IPS-18a (cell line): ENCODE data around the gene RNU1-1.
A peak's percentile ranks its signal among the peaks of the same experiment; 100 is the strongest.
"Not testable (repeated sequence)": the region's sequence is repeated elsewhere in the genome, so short reads cannot be mapped to it uniquely, and the experiment has no call there.

Source experiments
- H3K27ac ChIP-seq: one replicate; pipeline ENCODE4 v1.5.1; 2013; ENCODE audit warnings: low read length
- H3K27me3 ChIP-seq: one replicate; pipeline ENCODE4 v1.6.1; 2013; ENCODE audit warnings: mild to moderate bottlenecking, low read length; ENCODE audit not compliant: control insufficient read depth, insufficient read depth
- H3K36me3 ChIP-seq: one replicate; pipeline ENCODE4 v1.6.1; 2013; ENCODE audit warnings: low read depth, low read length; ENCODE audit not compliant: control insufficient read depth
- H3K4me1 ChIP-seq: one replicate; pipeline ENCODE4 v1.6.1; 2013; ENCODE audit warnings: low read depth, low read length; ENCODE audit not compliant: control insufficient read depth
- H3K4me3 ChIP-seq: one replicate; pipeline ENCODE4 v1.5.1; 2013; ENCODE audit warnings: low read length
- H3K9ac ChIP-seq: one replicate; pipeline ENCODE4 v1.6.1; 2013; ENCODE audit warnings: mild to moderate bottlenecking, low read length, moderate library complexity
- H3K9me3 ChIP-seq: one replicate; pipeline ENCODE4 v1.6.1; 2013; ENCODE audit warnings: low read depth, low read length; ENCODE audit not compliant: control insufficient read depth

RNU1-1 gene

DNA sequence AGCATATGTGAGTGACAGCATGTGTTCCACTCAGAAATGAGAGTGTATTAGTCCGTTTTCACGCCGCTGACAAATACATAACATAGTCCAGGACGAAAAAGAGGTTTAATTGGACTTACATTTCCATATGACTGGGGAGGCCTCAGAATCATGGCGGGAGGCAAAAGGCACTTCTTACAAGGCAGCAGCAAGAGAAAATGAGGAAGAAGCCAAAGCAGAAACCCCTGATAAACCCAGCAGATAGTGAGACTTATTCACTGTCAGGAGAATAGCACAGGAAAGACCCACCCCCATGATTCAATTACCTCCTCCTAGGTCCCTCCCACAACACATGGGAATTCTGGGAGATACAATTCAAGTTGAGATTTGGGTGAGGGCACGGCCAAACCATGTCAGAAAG, 23.4 kb upstream of the RNU1-1 start:
- H3K36me3 ChIP-seq, H3K4me1 ChIP-seq, H3K9ac ChIP-seq, H3K9me3 ChIP-seq, H3K4me3 ChIP-seq, H3K27ac ChIP-seq: not testable (repeated sequence)
- H3K27me3 ChIP-seq, result peaks cover 26% of the 10 kb centered on the region

DNA sequence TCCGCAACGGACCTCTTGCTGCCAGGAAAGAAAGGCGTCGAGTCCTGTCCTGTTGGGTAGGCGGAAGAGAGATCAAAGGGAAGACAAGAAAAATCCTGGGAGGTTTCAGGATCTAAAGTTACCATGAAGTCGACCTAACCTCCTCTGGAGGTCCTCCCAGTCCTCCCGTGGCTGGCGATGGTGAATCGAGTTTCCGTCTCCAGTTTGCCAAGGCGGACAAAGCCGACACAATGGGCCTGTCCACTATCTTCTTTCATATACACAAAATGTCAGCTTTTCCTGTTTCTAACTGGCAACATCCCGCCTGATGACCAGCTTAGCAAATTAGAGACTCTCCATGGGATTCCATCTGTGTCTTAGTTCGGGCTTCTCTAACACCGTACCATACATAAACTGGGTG, 22.7 kb upstream of the RNU1-1 start:
- H3K9me3 ChIP-seq, H3K27ac ChIP-seq, H3K4me1 ChIP-seq, H3K9ac ChIP-seq, H3K36me3 ChIP-seq, H3K4me3 ChIP-seq: not testable (repeated sequence)
- peaks cover 32% of the 10 kb centered on the region for H3K27me3 ChIP-seq

DNA sequence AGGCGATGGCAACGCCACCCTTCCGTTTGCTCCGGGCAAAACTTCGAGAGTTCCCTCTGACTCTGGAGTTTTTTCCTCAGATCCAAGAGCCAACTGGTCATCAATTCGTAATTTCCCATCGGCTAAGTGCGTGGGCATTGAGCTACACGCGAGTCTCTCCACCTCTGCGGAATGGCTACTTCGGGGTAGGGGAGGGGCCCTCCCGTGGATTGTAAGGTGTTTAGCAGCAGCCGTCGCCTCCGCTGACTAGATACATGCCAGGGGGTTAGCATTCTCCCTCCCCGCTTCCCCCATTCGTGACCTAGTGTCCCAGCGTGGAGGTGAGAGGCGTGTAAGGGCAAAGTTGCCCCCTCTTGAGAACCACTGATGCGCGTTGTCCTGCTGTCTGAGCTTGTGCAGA, 21.8 kb upstream of the RNU1-1 start:
- H3K9ac ChIP-seq, H3K4me1 ChIP-seq, H3K27ac ChIP-seq, H3K36me3 ChIP-seq, H3K9me3 ChIP-seq: not testable (repeated sequence)
- peaks cover 34% of the 10 kb centered on the region for H3K27me3 ChIP-seq
- H3K4me3 ChIP-seq, result peak overlapping the region; percentile 61

DNA sequence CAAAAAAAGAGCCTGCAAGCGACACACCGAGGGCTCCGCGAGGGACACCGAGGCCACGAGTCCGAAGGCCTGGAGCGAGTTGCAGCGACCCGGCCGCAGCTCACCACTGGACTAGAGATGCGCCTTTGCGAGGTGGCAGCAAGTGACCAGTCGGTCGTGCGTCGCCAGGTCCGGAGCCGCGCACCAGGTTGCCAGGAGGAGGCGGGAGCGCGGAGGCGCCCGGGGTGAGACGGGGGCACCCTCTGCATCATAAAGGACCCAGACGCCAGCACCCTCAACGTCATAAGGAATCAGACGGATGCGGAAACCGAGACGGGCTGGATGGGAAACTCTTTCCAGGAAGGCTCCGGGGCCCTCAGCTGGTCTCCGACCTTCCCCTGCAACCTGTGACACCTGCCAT, 21.4 kb upstream of the RNU1-1 start:
- H3K36me3 ChIP-seq, H3K27ac ChIP-seq, H3K4me1 ChIP-seq, H3K9ac ChIP-seq, H3K9me3 ChIP-seq: not testable (repeated sequence)
- peak overlapping the region; percentile 61 for H3K4me3 ChIP-seq
- H3K27me3 ChIP-seq, result peaks cover 34% of the 10 kb centered on the region

DNA sequence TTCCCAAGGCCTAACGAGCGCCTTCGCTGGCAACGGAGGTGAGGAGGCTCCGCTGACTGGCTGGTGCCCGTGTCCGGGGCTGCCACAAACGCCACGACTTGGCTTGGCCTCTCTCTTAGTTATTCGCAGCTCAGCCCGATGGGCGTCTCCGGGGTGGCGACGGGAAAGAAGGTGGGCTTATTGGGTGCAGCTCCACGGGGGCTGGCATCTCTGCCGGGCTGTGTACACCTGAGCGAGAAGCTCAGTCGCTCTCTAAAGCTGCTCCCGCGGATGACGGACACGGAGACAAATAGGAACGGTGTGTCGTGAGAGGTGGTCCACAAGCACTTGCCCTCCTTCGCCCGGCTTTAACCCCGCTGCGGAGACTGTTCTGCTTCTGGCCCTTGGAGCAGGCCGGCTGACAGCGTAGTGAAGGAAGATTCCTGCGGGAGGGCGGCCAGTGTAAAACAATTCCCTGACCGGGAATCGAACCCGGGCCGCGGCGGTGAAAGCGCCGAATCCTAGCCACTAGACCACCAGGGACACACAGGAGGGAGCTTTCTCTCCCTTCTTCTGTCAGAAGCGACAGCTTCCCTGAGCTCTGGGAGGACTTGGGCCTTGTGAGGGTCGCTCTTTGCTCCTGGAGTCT, 20.9 kb upstream of the RNU1-1 start:
- H3K9ac ChIP-seq, H3K36me3 ChIP-seq, H3K27ac ChIP-seq, H3K9me3 ChIP-seq, H3K4me1 ChIP-seq: not testable (repeated sequence)
- peak overlapping the region; percentile 61 for H3K4me3 ChIP-seq
- H3K27me3 ChIP-seq, result peaks cover 34% of the 10 kb centered on the region

DNA sequence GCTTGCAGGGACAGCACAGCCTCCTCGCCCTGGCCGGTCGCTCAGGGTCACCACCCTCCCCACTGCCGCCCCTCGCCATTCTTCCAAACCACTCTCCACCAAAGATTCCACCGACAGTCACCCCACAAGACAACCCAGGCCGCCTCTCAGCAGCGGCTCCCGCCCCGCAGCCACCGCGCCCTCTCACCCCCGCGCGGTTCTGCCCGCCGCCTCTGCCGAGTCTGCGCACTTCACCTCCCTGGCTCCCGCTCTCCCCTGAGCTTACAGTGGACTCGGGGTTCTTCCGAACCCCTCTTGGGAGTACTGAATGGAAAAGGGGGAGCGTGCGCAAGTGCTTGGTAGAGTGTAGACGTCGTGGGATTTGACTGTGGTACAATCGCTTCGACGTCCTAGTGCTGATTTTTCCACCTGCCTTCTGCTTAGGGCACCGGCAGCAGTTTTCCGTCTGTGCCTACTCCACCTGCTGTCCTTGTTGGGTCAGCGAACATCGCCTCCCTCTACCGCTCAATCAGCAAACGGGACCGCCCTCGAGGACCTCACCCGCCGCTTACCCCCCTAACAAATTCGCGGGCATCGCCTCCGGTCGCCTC, 20.2 kb upstream of the RNU1-1 start:
- H3K36me3 ChIP-seq, H3K27ac ChIP-seq, H3K9me3 ChIP-seq, H3K9ac ChIP-seq, H3K4me1 ChIP-seq: not testable (repeated sequence)
- Histone ChIP-seq H3K27me3 (peaks cover 34% of the 10 kb centered on the region), H3K4me3 (peak overlapping the region; percentile 61)

DNA sequence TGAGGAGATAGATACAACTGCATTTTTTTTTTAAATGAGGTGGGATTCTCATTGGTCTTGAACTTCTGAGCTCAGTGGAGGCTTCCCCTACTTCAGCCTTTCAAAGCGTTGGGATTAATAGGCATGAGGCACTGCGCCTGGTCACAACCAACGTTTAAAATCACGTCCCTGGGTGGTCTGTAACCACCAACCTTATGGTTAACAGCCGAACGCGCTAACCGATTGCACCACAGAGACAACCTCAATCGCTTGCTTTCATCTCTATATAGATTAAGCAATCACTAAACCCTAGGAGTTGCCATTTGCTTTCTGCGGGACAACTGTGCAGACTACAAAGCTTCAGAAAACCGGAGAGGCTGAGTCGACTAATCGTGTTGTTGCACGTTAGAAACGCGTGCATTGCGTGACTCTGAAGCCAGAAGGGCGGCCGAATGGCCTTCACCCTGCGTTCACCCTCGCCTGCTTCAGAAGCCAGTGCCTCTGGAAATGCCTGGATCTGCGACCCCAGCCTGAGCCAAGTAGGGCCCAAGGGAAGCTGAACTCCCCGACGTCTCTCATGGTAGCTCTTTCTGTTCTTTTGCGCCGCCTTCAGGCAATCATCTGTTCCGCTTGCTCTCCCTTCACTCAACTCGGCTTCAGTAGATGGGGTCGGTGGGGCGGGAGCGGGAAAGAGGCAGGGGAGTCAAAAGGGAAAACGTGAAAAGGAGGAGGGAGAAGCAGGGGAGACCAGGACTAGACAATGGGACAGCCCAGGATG, 18.3 kb upstream of the RNU1-1 start:
- H3K9ac ChIP-seq, H3K9me3 ChIP-seq, H3K27ac ChIP-seq, H3K36me3 ChIP-seq, H3K4me1 ChIP-seq: not testable (repeated sequence)
- Histone ChIP-seq H3K4me3 (peak overlapping the region; percentile 7), H3K27me3 (peaks cover 34% of the 10 kb centered on the region)

DNA sequence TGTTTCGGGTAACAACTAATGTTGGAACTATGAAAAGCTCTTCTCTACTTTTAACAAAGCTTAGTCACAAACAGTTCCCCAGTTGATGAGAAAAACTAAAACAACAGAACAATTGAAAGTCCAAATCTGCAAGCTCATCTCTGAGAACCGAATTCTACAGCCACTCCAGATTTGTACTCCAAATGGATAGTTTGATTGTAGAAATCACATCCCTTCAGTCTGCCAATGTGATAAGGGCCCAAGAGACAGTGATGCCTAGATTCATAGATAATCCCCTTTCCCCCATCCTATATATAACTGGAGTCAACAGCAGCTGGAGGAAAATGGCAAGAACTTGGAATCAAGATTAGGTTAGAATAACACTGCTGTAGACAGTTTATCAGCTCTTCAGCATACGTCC, 14.3 kb upstream of the RNU1-1 start:
- not testable (repeated sequence) for H3K36me3 ChIP-seq, H3K27ac ChIP-seq, H3K9me3 ChIP-seq, H3K9ac ChIP-seq, H3K27me3 ChIP-seq, H3K4me3 ChIP-seq, H3K4me1 ChIP-seq

DNA sequence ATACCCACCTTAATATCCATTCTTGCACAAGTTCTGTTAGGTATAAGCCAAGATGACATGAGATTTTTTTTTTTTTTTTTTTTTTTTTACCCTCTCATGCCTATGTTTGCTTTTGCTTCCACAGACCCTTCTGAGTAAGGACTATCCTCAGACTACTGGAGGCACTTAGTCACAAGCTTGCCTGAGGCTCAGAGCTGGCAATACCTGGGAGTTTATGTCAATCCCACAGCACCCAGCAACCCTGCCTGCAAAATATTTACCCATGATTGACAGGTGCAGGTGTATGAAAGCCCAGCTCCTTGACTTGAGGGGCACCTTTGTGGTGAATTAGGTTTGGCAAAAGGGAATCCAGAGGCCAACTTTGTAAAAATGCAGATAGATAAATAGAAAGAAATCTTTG, 11.7 kb upstream of the RNU1-1 start:
- H3K9me3 ChIP-seq, H3K27ac ChIP-seq, H3K4me1 ChIP-seq, H3K27me3 ChIP-seq, H3K9ac ChIP-seq, H3K4me3 ChIP-seq, H3K36me3 ChIP-seq: not testable (repeated sequence)

DNA sequence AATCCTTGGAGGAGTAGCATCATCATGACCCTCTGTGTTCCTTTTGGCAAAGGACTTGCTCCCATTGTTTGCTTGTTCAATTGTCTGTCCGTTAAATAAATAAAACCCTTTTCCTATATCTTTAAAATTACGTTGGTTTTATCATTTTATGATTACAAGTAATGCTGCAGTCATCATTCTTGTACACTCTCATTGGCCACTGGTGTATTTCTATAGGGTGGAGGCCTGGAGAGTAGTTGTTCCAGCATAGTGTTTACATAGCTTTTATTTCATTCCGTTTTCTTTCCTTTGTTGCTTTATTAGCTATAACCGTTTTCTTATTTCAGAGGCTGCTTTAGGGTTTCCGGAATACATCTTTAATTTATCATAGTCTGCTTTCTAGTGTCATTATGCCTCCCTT, 7.6 kb upstream of the RNU1-1 start:
- H3K9ac ChIP-seq, H3K4me1 ChIP-seq, H3K36me3 ChIP-seq, H3K4me3 ChIP-seq, H3K27ac ChIP-seq, H3K27me3 ChIP-seq, H3K9me3 ChIP-seq: not testable (repeated sequence)

DNA sequence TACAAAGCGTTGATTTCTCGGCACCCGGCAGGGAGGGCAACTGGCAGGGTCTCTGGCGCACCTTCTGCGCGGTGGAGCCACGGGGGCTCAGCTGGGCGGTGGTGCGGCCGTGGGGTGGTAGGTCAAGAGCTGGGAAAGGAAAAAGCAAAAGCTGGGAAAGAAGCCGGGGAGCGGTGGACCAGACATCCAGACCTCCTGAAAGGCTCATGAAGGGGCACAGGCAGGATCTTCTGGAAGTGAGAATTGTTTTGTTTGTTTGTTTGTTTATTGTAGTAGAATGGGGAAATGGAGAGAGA, 7.2 kb upstream of the RNU1-1 start:
- Histone ChIP-seq H3K4me1 (no peaks in the 10 kb centered on the region), H3K27me3 (peaks cover 5% of the 10 kb centered on the region), H3K9me3 (no peaks in the 10 kb centered on the region), H3K27ac (no peak overlapping the region), H3K9ac (no peak overlapping the region), H3K36me3 (no peaks in the 10 kb centered on the region), H3K4me3 (peak overlapping the region; percentile 57)
